Loucy (cell line): ENCODE data around the gene CATSPER1.

ENCODE experiments used
- CTCF ChIP-seq: fragments of 200-600 bp; sonication (generic); conservative IDR thresholded peaks from 2 replicates; pipeline ENCODE4 v1.5.1; 2014; ENCODE audit warnings: mild to moderate bottlenecking, antibody characterized with exemption, low read length
- EZH2phosphoT487 ChIP-seq: fragments of 200-600 bp; IDR thresholded peaks from 2 replicates; pipeline ENCODE4 v1.6.1; 2018; ENCODE audit warnings: antibody characterized with exemption, mild to moderate bottlenecking, moderate library complexity, borderline replicate concordance

GRCh38 chr11:66070604-66071380 is 44.5 kb upstream of the CATSPER1 start:
- TF ChIP-seq CTCF (no peak), EZH2phosphoT487 (no peak)
